Daoy (cell line): ENCODE results near the gene BLNK. TPM values are rescaled to one million over a fixed set of nuclear protein-coding genes. Genes with fewer than 3 reads are reported as not detected.
A peak's percentile ranks its signal among the peaks of the same experiment; 100 is the strongest.
"Not testable (repeated sequence)": the region's sequence is repeated elsewhere in the genome, so short reads cannot be mapped to it uniquely, and the experiment has no call there.

Experiments used
- DNase-seq: peaks from one replicate; pipeline ENCODE4 v3.0.0-alpha.2; 2015; ENCODE audit warnings: low read depth
- total RNA-seq: library from RNA; depleted of rRNA; stranded (reverse); fragments of >200 nt; shearing (Covaris generic); gene quantifications from 2 replicates; pipeline ENCODE4 v1.2.3, GENCODE V29; 2014; rRNA removed

The BLNK gene
- not detected in 2 replicates for total RNA-seq

GRCh38 chr10:96271016-96271815 lies at the start of gene BLNK:
Gene BLNK, minus strand, starts transcription at chr10:96271569. Its CDS starts 171 bp downstream, at chr10:96271398.
- no peak for DNase-seq

GRCh38 chr10:96319754-96320474 lies 48.5 kb upstream of the BLNK start:
- no peak for DNase-seq

GRCh38 chr10:96317067-96317833 lies 45.9 kb upstream of the BLNK start:
- no peak for DNase-seq

- no peak for DNase-seq
These were observed 42.0 kb upstream of the BLNK start for GRCh38 chr10:96313344-96313743.

GRCh38 chr10:96311180-96311715 lies 39.9 kb upstream of the BLNK start:
- DNase-seq, result no peak

GRCh38 chr10:96310321-96310669 lies 38.9 kb upstream of the BLNK start:
- DNase-seq, result no peak

GRCh38 chr10:96309628-96310320 lies 38.4 kb upstream of the BLNK start:
- DNase-seq, result no peak

GRCh38 chr10:96308854-96309253 lies 37.5 kb upstream of the BLNK start:
- not testable (repeated sequence) for DNase-seq

GRCh38 chr10:96306516-96306915 lies 35.1 kb upstream of the BLNK start:
- DNase-seq, result peak; percentile 5

GRCh38 chr10:96305019-96305418 lies 33.6 kb upstream of the BLNK start:
- no peak for DNase-seq

- DNase-seq, result no peak
These were observed 32.9 kb upstream of the BLNK start, which contains the start of gene DNTT for GRCh38 chr10:96304230-96304629. Gene DNTT, plus strand, starts transcription at chr10:96304434. Its CDS starts 64 bp downstream, at chr10:96304498.

- DNase-seq, result no peak
These were observed 30.2 kb upstream of the BLNK start for GRCh38 chr10:96301616-96302015.

GRCh38 chr10:96299383-96299782 lies 28.0 kb upstream of the BLNK start:
- DNase-seq, result no peak

- DNase-seq, result no peak
These were observed 27.0 kb upstream of the BLNK start for GRCh38 chr10:96298362-96298761.

GRCh38 chr10:96297486-96297885 lies 26.1 kb upstream of the BLNK start:
- no peak for DNase-seq

GRCh38 chr10:96295475-96295874 lies 24.1 kb upstream of the BLNK start:
- DNase-seq, result no peak

GRCh38 chr10:96292971-96293920 lies 21.9 kb upstream of the BLNK start:
- no peak for DNase-seq

- DNase-seq, result no peak
These were observed 19.2 kb upstream of the BLNK start for GRCh38 chr10:96290368-96291133.

GRCh38 chr10:96289218-96289910 lies 18.0 kb upstream of the BLNK start:
- no peak for DNase-seq
